ENCODE results near the gene ZPR1. TPM values are rescaled to one million over a fixed set of nuclear protein-coding genes. Genes with fewer than 3 reads are reported as not detected.

Gene ZPR1
- total RNA-seq, 4 donors from 2014 or later, result 23.5 to 39.5 (median 24.0) TPM

- Histone ChIP-seq H3K27ac (no peak overlapping the region), H3K9me3 (no peaks in the 10 kb centered on the region), H3K4me1 (peaks cover 0 to 5% of the 10 kb centered on the region in 2 donors), H3K36me3 (no peaks in the 10 kb centered on the region), H3K4me3 (replicated peaks in 1 of 3) (no peak overlapping the region), H3K27me3 (no peaks in the 10 kb centered on the region)
- DNase-seq, result no peak
- 81 to 83% methylated on average over 11 of the region's 11 CpGs for WGBS, 2 donors
- TF ChIP-seq POLR2A (IDR thresholded peaks at IDR 0.05) (no peak), CTCF (IDR thresholded peaks at IDR 0.05) (no peak)
- intact Hi-C loops (cut with DNase I), result no loop called here
Measured at GRCh38 chr11:116733969-116734508, 53.8 kb downstream of the ZPR1 start.

GRCh38 chr11:116733043-116733755 lies 54.6 kb downstream of the ZPR1 start:
- Histone ChIP-seq H3K4me1 (peaks cover 0 to 5% of the 10 kb centered on the region in 2 donors), H3K27me3 (no peaks in the 10 kb centered on the region), H3K36me3 (no peaks in the 10 kb centered on the region), H3K4me3 (replicated peaks in 1 of 3) (no peak overlapping the region), H3K9me3 (no peaks in the 10 kb centered on the region), H3K27ac (no peak overlapping the region)
- intact Hi-C loops (cut with DNase I), result no loop called here
- 66 to 70% methylated on average over 10 of the region's 10 CpGs for WGBS, 2 donors
- DNase-seq, result no peak
- no peak for TF ChIP-seq POLR2A (IDR thresholded peaks at IDR 0.05)
- TF ChIP-seq CTCF (IDR thresholded peaks at IDR 0.05), result no peak

- H3K36me3 ChIP-seq, result no peaks in the 10 kb centered on the region
- intact Hi-C loops (cut with DNase I), result no loop called here
- no peaks in the 10 kb centered on the region for H3K9me3 ChIP-seq
- no peak overlapping the region for H3K27ac ChIP-seq
- H3K4me3 ChIP-seq (replicated peaks in 1 of 3), result no peak overlapping the region
- TF ChIP-seq CTCF (IDR thresholded peaks at IDR 0.05) (peak; percentile 36 to 85 (median 71)), POLR2A (IDR thresholded peaks at IDR 0.05) (no peak)
- H3K27me3 ChIP-seq, result no peaks in the 10 kb centered on the region
- 30 to 33% methylated on average over 24 to 25 of the region's 25 CpGs for WGBS, 2 donors
- peaks cover 0 to 5% of the 10 kb centered on the region in 2 donors for H3K4me1 ChIP-seq
- peak; percentile 59 to 67 for DNase-seq
Measured at GRCh38 chr11:116732271-116733042, 55.4 kb downstream of the ZPR1 start.

DNA sequence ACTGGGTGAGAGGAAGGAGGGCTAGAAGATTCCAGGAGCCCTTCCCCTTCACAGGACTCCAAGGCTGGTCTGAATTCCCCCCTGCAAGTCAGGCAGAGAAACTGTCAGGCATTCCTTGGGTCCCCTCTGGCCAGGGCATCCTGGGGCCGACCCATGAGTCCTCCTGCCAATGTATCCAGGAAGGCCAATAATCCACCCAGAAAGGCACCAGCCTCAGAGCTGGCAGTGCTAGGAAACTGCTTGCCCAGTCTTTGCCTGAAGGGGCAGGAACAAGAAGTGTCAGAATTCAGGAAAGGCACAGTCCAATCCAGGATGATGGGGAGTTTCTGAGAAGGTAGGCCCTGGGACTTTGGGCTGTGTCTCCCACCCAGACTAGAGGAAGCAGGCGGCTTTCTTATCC lies 56.0 kb downstream of the ZPR1 start:
- Histone ChIP-seq H3K9me3 (no peaks in the 10 kb centered on the region), H3K27me3 (no peaks in the 10 kb centered on the region), H3K4me3 (replicated peaks in 1 of 3) (no peak overlapping the region), H3K4me1 (peaks cover 0 to 5% of the 10 kb centered on the region in 2 donors), H3K36me3 (no peaks in the 10 kb centered on the region), H3K27ac (no peak overlapping the region)
- DNase-seq, result no peak
- TF ChIP-seq POLR2A (IDR thresholded peaks at IDR 0.05) (no peak), CTCF (IDR thresholded peaks at IDR 0.05) (no peak)
- intact Hi-C loops (cut with DNase I), result no loop called here
- 60 to 94% methylated on average over 1 to 2 of the region's 2 CpGs for WGBS, 2 donors

All from thyroid gland (tissue), 4 donors.